ENCODE data around the gene CTXN1. TPM values are rescaled to one million over a fixed set of nuclear protein-coding genes. Genes with fewer than 3 reads are reported as not detected.

CTXN1 gene
- total and polyA plus RNA-seq, 2 of the 4 experiments (the other 2 are of a cell fraction), result 0.36 to 7.4 TPM

DNA sequence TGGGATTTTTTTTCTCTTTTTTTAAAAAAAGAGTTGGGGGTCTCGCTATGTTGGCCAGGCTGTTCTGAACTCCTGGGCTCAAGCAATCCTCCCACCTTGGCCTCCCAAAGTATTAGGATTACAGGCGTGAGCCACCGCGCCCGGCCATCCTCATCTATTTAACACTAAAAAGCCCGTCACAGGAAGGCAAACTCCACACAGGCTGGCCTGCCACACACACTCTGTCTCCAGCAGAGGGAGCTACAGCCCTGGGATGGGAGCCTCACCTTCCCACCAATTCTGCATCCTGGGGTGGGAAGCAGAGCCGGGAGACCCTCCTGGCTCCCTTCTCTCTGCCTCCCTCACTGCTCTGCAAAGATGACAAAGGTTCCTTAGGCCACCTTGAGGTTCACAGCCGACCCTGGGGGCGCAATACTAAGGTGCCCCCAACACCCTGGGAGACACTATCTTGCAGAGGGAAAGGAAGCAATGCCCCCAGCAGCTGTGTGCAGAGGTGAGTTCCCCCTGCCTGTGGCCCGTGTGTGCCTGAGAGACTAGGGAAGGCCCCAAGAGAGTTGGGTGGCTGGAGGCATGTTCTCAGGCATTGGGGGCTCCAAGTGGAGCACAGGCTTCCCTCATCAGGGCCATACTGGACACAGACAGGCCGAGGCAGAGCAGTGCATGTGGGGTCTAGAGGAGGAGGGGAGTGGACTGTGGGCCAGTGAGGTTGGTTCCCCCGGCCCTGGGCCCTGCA is 44.9 kb upstream of the CTXN1 start (continued):
- TF ChIP-seq MAFK (IDR thresholded peaks at IDR 0.05; ENCODE audit: low read depth, low read length), result no peak

DNA sequence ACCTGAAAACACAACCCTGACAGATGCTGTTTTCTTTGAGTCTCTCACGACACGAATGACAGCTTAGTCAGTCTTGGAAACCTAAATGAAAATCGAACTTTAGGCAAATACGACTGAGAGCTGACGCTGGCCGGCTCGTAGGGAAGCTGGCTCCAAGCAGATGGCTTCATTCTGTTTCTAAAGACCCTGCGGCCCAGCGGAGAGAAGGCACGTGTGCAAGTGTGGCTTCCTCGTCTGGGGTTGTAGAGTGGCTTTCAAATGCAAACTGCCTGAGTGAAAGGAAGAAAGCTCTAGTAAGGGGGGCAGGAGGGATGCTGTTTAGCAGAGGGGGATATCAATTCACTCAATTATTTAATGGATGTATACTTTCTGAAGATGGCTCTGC is 43.6 kb upstream of the CTXN1 start:
- no peak overlapping the region for H3K18ac ChIP-seq (ENCODE audit: low read depth, low read length)
- intact Hi-C loops (cut with micrococcal nuclease), result no loop called here
- H2BK15ac ChIP-seq (ENCODE audit: low read depth, low read length), result no peak overlapping the region
- peaks cover 22% of the 10 kb centered on the region for H4K20me1 ChIP-seq (ENCODE audit: insufficient read depth, low read length)
- H2BK20ac ChIP-seq (ENCODE audit: low read depth, low read length), result no peak overlapping the region
- H4K91ac ChIP-seq (ENCODE audit: insufficient read depth, low read depth, low read length), result no peak overlapping the region
- H3K9ac ChIP-seq (ENCODE audit: low read depth, low read length), result no peak overlapping the region
- H3K9me3 ChIP-seq (ENCODE audit: control insufficient read depth, insufficient read depth, low read length), result no peaks in the 10 kb centered on the region
- H4K5ac ChIP-seq (ENCODE audit: low read depth, low read length), result no peak overlapping the region
- H3K9me1 ChIP-seq (ENCODE audit: insufficient read depth, low read length), result no peaks in the 10 kb centered on the region
- H3K36me3 ChIP-seq (ENCODE audit: control insufficient read depth, insufficient read depth, low read length), result peaks cover 63% of the 10 kb centered on the region
- H3K23ac ChIP-seq (ENCODE audit: low read depth, low read length), result no peak overlapping the region
- in situ Hi-C loops (cut with MboI; ENCODE audit: low sequenced_read_pairs), result no loop called here
- peaks cover 13 to 28% of the 10 kb centered on the region in 2 experiments; a peak in 3 of 4 replicates for H3K79me1 ChIP-seq (ENCODE audit: low read depth in 1 of 2, low read length in 2 of 2)
- ChIA-PET POLR2A (ENCODE audit: unreplicated experiment) (no interaction called here), CTCF (no interaction called here)
- BruUV-seq (replicated peaks), result no TSS peak
- no peaks in the 10 kb centered on the region for H3K27me3 ChIP-seq (ENCODE audit: control insufficient read depth, insufficient read depth, low read length)
- H3K4me2 ChIP-seq (ENCODE audit: low read depth, low read length), result no peak overlapping the region
- DNase-seq, result no peak
- H2AK9ac ChIP-seq (replicated peaks; ENCODE audit: low read depth, low read length, poor library complexity), result no peak overlapping the region
- H3K4me1 ChIP-seq (ENCODE audit: control insufficient read depth, insufficient read depth, low read length), result no peaks in the 10 kb centered on the region
- no peak for ATAC-seq (ENCODE audit: low read depth)
- dilution Hi-C loops (cut with HindIII; ENCODE audit: low sequenced_read_pairs, unreplicated experiment), result no loop called here
- no peak overlapping the region for H3K14ac ChIP-seq (replicated peaks; ENCODE audit: low read depth, low read length)
- H2BK120ac ChIP-seq (ENCODE audit: low read depth, low read length), result no peak overlapping the region
- no peak overlapping the region for H3K27ac ChIP-seq (ENCODE audit: insufficient read depth, low read length)
- H2AFZ ChIP-seq (replicated peaks; ENCODE audit: low read length, poor library complexity), result no peak overlapping the region
- H3K4me3 ChIP-seq (ENCODE audit: insufficient read depth, low read depth, low read length), result no peak overlapping the region
- H3K4ac ChIP-seq (ENCODE audit: low read depth, low read length), result no peak overlapping the region
- 90% methylated on average over 10 of the region's 11 CpGs; no CpG with 5 or more reads in 1 of the 2 experiments for WGBS, 2 experiments (ENCODE audit: extremely low coverage in 2 of 2, insufficient read length in 1 of 2)
- H2BK5ac ChIP-seq (ENCODE audit: low read depth, low read length, poor library complexity, severe bottlenecking), result no peak overlapping the region
- H2AK5ac ChIP-seq (ENCODE audit: low read depth, low read length), result no peak overlapping the region; the same call in 1 of the 2 replicates
- no peak overlapping the region for H3K56ac ChIP-seq (ENCODE audit: extremely low read depth, insufficient read depth, low read length)
- no peak overlapping the region for H4K8ac ChIP-seq (ENCODE audit: low read depth in 2 of 2, low read length in 2 of 2)
- no peak for TF ChIP-seq POLR2A (IDR thresholded peaks at IDR 0.05; ENCODE audit: low read depth, low read length)
- TF ChIP-seq RCOR1 (IDR thresholded peaks at IDR 0.05; ENCODE audit: insufficient replicate concordance, low read length), result no peak
- TF ChIP-seq RFX5 (IDR thresholded peaks at IDR 0.05; ENCODE audit: low read depth, low read length), result no peak
- TF ChIP-seq CHD1 (IDR thresholded peaks at IDR 0.05; ENCODE audit: low read depth, low read length), result no peak
- TF ChIP-seq CEBPB (IDR thresholded peaks at IDR 0.05; ENCODE audit: low read depth, low read length), result no peak
- no peak for TF ChIP-seq SMC3 (IDR thresholded peaks at IDR 0.05; ENCODE audit: low read depth, low read length)
- TF ChIP-seq FOS (IDR thresholded peaks at IDR 0.05; ENCODE audit: low read depth, low read length), result no peak
- TF ChIP-seq BHLHE40 (IDR thresholded peaks at IDR 0.05; ENCODE audit: low read depth, low read length), result no peak
- TF ChIP-seq NFE2L2 (IDR thresholded peaks at IDR 0.05; ENCODE audit: low read depth, low read length), result no peak
- no peak for TF ChIP-seq MAFK (IDR thresholded peaks at IDR 0.05; ENCODE audit: low read depth, low read length)
- TF ChIP-seq, protein P1, sequence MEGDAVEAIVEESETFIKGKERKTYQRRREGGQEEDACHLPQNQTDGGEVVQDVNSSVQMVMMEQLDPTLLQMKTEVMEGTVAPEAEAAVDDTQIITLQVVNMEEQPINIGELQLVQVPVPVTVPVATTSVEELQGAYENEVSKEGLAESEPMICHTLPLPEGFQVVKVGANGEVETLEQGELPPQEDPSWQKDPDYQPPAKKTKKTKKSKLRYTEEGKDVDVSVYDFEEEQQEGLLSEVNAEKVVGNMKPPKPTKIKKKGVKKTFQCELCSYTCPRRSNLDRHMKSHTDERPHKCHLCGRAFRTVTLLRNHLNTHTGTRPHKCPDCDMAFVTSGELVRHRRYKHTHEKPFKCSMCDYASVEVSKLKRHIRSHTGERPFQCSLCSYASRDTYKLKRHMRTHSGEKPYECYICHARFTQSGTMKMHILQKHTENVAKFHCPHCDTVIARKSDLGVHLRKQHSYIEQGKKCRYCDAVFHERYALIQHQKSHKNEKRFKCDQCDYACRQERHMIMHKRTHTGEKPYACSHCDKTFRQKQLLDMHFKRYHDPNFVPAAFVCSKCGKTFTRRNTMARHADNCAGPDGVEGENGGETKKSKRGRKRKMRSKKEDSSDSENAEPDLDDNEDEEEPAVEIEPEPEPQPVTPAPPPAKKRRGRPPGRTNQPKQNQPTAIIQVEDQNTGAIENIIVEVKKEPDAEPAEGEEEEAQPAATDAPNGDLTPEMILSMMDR (conservative IDR thresholded peaks at IDR 0.05; ENCODE audit: low read depth, low read length), result no peak
- no peak for TF ChIP-seq MAZ (IDR thresholded peaks at IDR 0.05; ENCODE audit: borderline replicate concordance, low read depth, low read length)
- TF ChIP-seq, protein P2, sequence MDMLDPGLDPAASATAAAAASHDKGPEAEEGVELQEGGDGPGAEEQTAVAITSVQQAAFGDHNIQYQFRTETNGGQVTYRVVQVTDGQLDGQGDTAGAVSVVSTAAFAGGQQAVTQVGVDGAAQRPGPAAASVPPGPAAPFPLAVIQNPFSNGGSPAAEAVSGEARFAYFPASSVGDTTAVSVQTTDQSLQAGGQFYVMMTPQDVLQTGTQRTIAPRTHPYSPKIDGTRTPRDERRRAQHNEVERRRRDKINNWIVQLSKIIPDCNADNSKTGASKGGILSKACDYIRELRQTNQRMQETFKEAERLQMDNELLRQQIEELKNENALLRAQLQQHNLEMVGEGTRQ (IDR thresholded peaks at IDR 0.05; ENCODE audit: low read depth, low read length), result no peak
- TF ChIP-seq MXI1 (IDR thresholded peaks at IDR 0.05; ENCODE audit: borderline replicate concordance, low read depth, low read length), result no peak

Measured in IMR-90 (cell line).